GM21619 (cell line): Measurements from ENCODE around the gene C12orf76.
"Not testable (repeated sequence)": the region's sequence is repeated elsewhere in the genome, so short reads cannot be mapped to it uniquely, and the experiment has no call there.

Source experiments
- ATAC-seq: cut with Tn5 transposase; IDR thresholded peaks from one replicate; pipeline ENCODE4 v1.9.1; 2021; ENCODE audit not compliant: unreplicated experiment

C12orf76 gene

DNA sequence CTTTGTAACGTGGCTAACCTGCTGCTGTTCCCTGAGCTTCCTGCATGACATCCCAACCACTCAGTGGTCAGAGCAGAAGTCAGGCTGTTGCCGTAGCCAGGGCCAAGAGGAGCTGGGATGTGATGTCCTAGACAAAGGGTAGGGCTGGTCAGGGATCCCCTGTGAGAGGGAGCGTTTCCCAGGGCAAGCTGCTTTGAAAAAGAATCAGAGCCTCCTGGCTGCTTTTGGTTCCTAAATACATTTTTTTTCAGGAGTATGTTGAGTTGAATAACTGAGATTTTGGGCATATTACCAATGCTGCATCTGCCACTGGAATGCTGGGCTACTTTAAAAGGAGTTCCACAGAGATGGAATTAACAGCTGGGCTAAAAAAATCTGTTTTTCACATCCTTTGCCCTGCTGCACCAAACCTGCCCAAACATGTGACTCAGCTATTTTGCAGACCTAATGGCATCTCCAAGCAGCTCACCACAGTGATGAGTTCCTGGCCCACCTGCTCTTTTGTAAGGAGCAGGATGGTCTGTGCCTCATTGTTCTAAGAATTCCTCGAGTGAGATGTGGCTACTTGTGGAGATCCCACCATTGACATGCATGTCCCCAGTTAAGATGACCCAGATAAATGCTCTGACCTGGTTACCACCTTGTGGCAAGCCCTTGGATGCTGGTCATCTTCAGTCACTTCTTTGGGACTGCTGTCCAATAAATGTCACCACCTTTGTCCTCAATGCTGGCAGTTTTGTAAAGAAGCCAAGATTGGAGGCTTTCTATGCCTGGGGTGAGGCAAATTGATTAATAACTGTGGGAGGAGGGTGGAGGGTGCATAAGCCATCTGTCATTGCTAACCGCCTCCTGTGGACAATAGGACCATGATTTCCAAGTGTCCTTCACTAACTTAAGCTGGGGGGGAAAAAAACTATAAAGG lies 25.0 kb downstream of the C12orf76 start:
- no peak for ATAC-seq

DNA sequence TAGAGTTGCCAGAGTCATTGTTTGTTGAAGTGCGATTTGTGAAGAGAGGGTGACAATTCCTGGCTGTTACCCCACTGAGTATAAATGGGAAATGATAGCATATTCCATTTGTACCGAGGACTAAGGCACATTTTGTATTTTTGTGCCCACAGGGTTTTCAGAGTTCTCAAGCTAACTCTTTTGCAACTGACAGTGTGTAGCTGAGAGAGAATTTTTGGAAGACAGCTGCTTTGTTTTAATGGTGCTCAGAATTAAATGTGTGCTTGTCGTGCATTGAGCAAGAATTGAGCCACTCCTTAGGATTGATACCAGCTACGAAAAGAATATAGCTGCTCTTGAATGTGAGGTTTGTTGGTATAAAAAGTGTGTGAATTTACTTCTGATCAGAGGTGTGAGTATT lies 27.4 kb downstream of the C12orf76 start:
- ATAC-seq = no peak

DNA sequence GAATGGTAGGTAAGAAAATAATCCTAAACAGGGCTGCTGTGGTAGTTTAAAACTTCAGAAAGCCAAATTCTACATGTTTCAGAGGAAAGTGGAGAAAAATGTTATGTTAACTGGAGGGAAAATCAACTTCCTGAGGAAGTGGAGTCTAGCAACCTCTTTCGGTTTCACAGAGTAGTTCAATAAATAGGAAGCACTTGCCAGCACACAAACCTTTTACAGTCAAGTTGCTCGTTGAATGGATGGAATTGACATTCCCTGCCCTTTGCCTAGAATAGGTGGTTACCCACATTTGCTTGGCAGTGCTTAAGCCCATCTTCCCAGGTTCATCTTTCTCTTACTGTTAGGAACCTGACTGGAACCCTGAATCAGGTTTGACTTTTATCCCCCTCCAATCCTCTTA lies 33.2 kb downstream of the C12orf76 start:
- no peak for ATAC-seq

DNA sequence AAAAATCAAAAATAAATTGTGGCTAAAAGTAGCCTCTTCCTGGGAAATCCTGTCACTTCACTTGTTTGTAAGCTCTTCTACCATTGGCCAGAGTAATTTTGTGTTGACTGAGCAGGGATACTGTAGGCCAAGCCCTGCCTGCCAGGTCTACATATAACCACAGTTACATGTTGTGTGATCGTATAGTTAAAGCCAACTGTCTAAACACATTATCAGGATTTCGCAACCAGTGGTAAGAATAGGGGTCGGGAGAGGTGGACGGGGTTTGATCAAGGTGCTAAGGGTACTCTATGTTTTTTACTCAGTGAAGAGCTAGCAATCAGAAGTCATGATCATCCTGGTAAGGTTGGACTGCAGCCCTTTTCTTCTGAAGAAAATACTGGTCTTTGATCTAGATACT lies 35.7 kb downstream of the C12orf76 start:
- ATAC-seq = no peak

DNA sequence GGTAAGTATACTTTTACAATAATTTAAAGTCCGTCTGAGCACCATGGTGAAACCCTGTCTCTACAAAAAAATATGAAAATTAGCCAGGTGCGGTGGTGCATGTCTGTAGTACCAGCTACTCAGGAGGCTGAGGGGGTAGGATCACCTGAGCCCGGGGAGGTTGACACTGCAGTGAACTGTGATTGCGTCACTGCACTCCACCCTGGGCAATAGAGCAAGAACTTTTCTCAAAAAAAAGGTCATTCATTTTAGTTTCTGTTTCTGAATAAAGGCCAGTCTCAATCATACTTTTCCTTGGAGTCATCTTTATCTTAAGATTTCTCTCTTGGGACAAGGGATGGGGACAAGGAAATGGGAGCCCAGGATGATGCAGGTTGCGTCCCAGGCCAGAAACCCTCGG lies 36.2 kb downstream of the C12orf76 start:
- peak; percentile 61 for ATAC-seq

DNA sequence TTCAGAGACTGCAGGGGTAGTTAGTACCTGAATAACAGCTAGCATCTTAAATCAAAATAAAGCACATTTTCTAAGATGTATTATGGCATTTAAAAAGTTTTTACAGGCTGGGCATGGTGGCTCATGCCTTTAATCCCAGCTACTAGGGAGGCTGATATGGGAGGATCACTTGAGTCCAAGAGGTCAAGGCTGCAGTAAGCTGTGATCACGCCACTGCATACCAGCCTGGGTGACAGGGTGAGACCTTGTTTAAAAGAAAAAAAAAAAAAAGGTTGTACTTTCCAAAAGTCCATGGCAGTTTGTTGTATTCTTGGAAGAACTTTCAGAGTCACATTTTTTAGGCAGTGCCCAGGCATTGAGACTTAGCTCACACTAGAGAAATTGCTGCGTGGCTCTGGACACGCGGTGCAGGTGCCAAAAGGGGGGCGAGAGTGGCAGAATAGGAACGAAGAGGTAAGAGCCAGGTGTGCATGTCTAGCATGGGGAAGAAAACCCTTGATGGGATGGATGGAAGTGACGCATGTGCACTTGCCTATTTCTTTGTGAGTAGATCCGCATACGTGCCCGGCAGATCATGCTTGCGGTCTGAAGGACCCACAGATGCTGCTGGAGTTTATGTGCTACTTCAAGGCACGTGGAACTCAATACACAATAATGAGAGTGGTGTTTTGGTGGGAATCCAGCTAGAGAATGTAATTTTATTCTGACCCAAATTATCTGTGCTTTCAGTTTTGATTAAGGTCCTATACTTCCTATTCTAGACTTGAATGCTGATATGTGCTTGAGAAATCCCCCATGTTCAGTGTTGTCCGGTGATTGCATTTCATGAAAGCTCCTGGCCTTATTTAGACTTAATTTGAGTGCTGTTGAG lies 37.2 kb downstream of the C12orf76 start:
- no peak for ATAC-seq

DNA sequence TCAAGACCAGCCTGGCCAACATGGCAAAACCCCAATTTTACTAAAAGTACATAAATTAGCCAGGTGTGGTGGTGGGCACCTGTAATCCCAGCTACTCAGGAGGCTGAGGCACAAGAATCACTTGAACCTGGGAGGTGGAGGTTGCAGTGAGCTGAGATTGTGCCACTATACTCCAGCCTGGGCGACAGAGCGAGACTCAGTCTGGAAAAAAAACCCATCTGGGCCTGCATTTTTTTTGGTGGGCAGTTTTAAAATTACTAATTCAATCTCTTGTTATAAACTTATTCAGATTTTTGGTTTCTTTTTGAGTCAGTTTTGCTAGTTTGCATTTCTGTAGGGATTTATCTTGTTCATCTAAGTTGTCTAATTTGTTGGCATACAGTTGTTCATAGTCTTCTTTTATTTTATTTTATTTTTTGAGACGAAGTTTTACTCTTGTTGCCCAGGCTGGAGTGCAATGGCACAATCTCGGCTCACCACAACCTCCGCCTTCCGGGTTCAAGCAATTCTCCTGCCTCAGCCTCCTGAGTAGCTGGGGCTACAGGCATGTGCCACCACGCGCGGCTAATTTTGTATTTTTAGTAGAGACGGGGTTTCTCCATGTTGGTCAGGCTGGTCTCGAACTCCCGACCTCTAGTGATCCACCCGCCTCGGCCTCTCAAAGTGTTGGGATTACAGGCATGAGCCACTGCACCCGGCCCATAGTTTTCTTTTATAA lies 39.5 kb downstream of the C12orf76 start:
- not testable (repeated sequence) for ATAC-seq

DNA sequence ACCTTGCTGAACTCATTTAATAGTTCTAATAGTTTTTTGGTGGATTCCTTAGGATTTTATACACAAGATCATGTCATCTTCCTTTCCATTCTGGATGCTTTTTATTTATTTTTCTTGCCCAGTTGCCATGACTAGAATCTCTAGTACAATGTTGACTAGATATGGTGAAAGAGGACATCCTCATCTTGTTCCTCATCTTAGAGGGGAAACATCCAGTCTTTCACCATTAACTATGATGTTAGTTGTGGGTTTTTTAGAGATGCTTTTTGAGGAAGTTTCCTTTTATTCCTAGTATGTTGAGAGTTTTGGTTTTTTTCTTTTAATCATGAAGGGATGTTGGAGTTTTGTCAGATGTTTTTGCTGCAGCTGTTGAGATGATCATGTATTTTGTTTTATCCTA lies 40.4 kb downstream of the C12orf76 start:
- no peak for ATAC-seq

DNA sequence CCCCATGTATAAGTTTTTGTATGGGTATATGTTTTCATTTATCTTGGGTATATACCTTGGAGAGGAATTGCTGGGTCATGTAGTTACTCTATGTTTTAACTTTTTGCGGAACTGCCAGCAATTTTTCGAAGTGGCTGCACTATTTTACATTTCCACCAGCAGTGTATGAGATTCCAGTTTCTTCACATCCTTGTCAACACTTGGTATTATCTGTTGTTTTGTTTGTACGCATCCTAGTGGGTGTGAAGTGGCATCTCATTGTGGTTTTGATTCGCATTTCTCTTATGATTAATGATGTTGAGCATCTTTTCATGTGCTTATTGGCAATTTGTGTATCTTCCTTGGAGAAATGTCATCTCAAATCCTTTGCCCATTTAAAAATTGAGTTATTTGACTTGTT lies 42.2 kb downstream of the C12orf76 start:
- no peak for ATAC-seq

DNA sequence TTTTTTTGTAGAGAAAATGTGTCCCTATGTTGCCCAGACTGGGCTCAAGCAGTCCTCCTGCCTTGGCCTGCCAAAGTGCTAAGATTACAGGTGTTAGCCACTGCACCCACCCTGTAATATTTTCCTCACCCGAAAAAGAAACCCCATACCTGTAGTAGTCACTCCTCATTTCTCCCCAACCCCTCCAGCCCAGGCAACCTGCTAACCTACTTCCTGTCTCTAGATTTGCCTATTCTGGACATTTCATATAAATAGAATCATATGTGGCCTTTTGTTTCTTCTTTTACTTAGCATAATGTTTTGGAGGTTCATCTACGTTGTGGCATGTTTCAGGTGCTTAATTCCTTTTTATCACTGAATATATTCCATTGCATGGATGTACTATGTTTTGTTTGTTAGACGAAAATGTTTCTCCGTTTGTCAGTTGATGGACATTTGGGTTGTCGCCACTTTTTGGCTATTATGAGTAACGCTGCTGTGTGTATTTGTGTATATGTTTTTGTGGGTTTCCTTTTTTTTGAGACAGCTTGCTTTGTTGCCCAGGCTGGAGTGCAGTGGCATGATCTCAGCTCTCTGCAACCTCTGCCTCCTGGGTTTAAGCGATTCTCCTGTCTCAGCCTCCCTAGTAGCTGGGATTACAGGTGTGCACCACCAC lies 42.9 kb downstream of the C12orf76 start:
- no peak for ATAC-seq

DNA sequence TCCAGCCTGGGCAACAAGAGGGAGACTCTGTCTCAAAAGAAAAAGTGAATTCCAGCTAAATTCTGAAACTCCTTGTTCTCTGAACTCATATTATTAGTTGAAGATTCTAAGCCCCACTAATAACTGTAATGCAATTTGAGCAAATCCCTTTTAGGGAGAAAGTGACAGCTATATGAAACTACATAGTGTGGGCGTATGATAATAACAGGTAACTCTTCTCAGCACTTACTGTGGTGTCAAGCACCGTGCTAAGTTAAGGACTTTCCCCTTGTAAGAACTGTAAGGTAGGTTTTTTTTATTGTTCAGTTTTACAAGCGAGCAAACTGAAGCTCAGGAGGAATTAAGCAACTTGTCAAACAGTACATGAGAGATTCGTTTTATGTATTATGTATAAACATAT lies 43.7 kb downstream of the C12orf76 start:
- ATAC-seq = peak; percentile 53

DNA sequence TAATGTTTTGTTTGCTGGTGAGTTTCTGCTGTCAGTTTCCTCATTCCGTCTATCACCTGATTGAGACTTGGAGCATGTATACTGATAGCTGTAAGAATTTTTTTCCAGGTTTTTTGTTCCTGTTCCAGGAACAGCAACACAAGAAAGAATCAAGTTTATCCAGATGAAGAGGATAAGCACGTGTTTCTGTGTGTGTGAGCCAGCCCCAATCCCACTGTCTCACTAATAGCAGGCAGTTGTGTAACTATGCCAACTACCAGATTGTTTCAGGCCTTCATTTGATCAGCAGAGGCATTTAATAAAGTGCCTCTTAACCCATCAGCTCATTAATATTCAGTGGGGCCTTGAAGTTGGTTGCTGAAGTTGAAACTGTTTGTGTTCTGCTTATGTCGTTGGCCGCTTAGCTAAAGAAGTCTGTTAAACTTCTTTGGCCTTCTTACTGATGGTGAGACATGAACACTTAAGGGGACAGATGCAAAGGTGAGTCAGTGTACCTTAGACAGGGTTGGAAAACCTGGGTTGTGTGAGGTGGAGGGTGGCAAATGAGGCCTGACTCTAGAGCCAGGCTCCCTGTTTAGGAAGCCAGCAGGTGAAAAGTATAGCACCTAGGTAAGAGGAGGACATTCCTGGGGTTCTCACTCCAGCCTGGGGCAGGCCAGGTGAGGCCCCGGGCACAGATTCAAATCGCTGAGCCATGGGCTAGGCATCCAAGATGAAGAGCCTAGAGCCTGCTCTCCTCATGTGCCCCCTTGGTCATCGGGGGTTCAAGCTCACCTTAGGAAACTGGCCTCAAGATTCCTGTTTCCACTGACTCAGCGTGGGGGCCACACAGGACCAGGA lies 45.4 kb downstream of the C12orf76 start:
- ATAC-seq = no peak

DNA sequence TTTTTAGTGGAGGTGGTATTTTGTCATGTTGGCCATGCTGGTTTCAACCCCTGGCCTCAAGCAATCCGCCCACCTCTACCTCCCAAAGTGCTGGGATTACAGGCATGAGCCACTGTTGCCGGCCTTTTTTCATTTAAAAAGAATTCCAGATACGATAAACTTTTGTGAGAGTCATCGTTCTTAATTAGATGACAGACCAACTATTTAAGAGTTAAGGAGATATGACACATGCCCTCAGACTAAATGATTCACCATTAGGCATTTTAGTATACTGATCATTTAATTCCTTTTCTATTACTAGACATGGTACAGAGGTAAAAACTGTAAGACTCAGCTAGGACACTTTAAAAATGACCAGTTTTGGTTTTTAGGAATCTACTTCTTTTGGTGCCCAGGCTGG lies 46.7 kb downstream of the C12orf76 start:
- ATAC-seq = no peak

DNA sequence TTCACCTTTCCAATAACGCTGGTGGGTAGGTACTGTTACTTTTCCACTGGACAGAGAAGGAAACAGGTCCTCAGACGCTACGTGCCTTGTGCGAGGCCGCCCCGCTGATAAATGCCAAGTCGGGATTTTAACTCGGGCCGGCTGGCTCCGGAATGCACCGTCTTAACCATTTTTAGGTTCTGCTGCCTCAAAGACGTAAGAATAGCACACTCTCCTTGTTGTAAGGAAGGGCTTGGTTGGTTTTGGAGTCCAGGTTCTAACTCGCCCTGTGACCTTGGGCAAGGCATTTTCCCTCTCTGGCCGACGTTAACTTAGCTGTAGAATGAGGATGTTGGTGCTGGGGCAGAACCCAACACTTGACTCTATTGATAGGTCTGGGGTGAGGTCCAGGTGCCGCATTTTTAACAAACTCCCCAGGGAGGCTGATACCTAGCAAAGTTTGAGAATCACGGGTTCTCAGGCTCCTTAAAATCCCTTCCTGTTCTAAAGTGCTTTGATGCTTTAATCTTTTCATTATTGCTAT lies 48.3 kb downstream of the C12orf76 start:
- ATAC-seq = no peak

DNA sequence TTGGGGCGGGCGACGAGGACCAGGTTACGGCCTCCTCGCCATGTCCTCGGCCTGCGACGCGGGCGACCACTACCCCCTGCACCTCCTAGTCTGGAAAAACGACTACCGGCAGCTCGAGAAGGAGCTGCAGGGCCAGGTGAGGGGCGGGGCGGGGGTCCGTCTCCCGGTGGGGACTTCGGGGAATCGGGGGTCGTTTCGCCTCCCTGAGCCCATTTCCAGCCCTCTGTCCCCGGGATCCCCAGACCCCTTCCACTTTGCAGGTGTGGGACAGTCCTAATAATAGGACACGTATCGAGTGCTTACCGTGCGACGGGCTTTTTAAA lies 48.7 kb downstream of the C12orf76 start:
- no peak for ATAC-seq

DNA sequence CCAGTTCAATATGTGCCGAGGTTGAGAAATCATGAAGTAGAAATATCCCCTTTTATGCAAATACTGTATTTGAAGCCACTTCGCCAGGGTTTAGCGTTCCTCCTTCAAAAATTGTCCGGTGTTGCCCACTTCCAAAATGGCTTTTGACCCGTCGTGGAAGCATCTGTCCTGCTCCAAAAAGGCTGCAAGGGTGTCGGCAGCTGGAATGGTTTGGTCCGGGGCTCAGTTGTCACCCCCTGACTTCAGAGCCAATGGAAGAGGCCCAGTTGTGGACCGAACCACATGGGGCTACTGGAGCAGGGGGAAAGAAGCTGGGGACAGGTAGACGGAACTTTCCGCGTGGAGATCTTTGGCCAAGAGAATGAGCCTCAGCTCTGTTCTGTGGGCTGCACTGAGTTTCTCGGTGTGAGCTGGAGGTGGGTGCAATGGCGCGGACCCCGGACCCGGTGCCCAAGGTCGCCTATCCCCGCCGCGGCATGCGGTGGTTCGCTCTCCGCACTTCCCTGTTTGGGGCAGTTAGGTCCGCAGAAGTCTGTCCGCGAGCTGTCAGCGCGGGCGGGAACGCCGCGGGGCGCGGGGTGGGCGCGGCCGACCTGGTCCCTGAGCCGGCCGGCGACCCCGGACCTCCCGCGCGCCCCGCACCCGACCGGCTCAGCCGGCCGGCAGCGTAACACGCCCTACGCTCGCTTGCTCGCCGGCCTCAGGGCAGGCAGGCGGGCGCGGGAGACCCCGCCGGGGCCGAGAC lies 49.2 kb downstream of the C12orf76 start, which contains the start of gene ANKRD13A:
Gene ANKRD13A (plus strand): TSS at position 527 of the 745 bp plus-strand sequence. CDS start 259 bp downstream, outside the sequence.
- peak; percentile 42 for ATAC-seq

DNA sequence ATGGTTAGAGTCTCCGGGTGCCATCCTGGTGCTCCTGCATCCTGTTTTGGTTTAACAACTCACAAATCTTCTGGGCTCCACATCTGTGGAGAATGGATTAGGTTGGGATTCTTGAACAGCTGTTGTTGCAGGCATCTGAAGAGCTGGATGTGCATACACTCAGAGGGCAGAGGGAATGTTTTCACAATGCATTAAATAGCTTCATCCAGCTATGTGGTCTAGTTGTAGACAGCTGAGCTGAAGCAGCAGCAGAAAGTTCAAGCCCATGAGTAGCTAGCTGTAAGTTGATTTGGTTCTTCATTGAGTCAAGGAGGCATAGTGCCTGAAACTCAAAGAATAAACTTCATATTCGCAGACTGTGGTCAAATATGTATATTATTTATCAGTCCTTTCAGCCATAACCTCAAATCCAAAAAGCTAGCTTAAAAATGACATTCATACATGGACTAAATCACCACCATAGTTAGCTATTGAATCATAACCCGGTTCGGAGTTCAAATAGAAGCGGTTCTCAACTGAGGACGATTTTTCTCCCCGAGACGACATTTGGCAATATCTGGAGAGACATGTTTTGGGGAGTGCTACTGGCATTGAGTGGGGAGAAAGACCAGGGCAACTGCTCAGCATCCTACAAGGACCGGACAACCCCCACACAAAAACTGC lies 50.0 kb downstream of the C12orf76 start:
- no peak for ATAC-seq

DNA sequence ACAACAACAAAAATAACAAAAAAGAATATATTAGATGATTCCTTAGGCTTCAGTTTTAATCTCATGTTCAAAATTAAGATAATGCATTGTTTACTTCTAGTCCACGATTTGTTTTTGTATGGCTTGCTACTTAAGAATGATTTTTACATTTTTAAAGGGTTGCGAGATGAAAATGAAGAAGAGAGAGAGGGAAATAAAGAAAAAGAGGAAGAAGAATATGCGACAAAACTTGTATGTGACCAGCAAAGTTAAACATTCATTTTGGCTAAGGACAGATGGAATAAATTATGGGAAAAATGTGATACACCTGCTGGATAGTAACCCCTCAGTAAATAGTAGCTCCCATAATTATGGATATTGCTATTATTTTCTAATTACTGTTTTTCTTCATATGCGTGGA lies 50.9 kb downstream of the C12orf76 start:
- no peak for ATAC-seq

DNA sequence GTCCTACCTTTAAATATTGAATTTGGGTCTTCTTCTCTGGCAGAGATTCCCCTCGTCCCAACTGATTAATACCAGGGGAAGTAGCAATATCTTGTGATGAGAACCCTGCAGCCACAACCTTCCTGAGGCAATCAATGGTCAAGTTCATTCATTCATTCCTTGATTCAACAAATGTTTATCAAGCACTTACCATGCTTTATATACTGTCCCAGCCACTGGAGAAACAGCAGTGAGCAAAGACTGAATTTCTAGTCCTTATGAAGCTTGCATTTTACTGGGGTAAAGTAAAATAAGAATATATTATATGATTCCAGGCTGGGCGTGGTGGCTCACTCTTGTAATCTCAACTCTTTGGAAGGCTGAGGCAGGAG lies 51.9 kb downstream of the C12orf76 start:
- ATAC-seq = no peak
